ENCODE results near the gene TMED4. TPM values are rescaled to one million over a fixed set of nuclear protein-coding genes. Genes with fewer than 3 reads are reported as not detected.

Gene TMED4
- total and polyA plus RNA-seq, 5 experiments from 2014 or later: 61.4 to 110 (median 80.4) TPM

DNA sequence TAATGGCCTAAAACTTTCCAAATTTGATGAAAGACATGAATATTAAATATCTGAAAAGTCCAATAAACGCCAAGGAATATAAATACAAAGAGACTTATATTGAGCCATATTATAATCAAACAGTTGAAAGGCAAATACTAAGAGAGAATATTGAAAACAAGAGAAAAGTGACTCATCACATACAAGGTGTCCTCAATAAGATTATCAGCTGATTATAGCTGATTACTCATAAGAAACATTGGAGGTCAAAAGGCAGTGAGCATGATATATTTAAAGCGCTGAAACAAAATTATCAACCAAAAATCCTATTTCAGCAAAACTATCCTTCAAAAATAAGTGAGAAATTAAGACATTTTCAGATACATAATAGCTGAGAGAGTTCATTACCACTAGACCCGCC lies 33.1 kb downstream of the TMED4 start:
- no peak overlapping the region for H3K4me3 Mint-ChIP-seq
- DNase-seq: no peak
- H3K27ac Mint-ChIP-seq: no peak overlapping the region
- H3K9me3 Mint-ChIP-seq: no peaks in the 10 kb centered on the region
- peaks cover 0 to 3% (median 0%) of the 10 kb centered on the region in 5 donors for H3K27me3 Mint-ChIP-seq
- H3K36me3 Mint-ChIP-seq: no peaks in the 10 kb centered on the region
- POLR2A ChIA-PET: no interaction called here
- no peak for ATAC-seq
- peaks cover 0 to 3% (median under 1%) of the 10 kb centered on the region in 4 donors for H3K4me1 Mint-ChIP-seq

- H3K27ac Mint-ChIP-seq: no peak overlapping the region
- peaks cover 0 to 3% (median under 1%) of the 10 kb centered on the region in 4 donors for H3K4me1 Mint-ChIP-seq
- POLR2A ChIA-PET: no interaction called here
- no peaks in the 10 kb centered on the region for H3K36me3 Mint-ChIP-seq
- H3K9me3 Mint-ChIP-seq: no peaks in the 10 kb centered on the region
- DNase-seq (no peak), ATAC-seq (no peak)
- peaks cover 0 to 3% (median 0%) of the 10 kb centered on the region in 5 donors for H3K27me3 Mint-ChIP-seq
- no peak overlapping the region for H3K4me3 Mint-ChIP-seq
Observed at GRCh38 chr7:44547536-44548231, 34.3 kb downstream of the TMED4 start.

GRCh38 chr7:44541876-44542610 lies 40.0 kb downstream of the TMED4 start:
- Mint-ChIP-seq H3K36me3 (no peaks in the 10 kb centered on the region), H3K27me3 (peaks cover 0 to 3% (median 0%) of the 10 kb centered on the region in 5 donors), H3K4me1 (peaks cover 0 to 2% (median 0%) of the 10 kb centered on the region in 4 donors), H3K9me3 (no peaks in the 10 kb centered on the region), H3K27ac (no peak overlapping the region), H3K4me3 (no peak overlapping the region)
- DNase-seq (no peak), ATAC-seq (no peak)
- POLR2A ChIA-PET: no interaction called here

GRCh38 chr7:44541028-44541869 lies 40.8 kb downstream of the TMED4 start, which contains the start of gene NPC1L1:
Gene NPC1L1 (minus strand): TSS chr7:44541330. CDS start chr7:44541259, 71 bp downstream.
- no peak within 1 kb of the TSS for H3K4me3 Mint-ChIP-seq
- H3K4me1 Mint-ChIP-seq: no peaks in the 10 kb centered on the region
- ATAC-seq (no peak), DNase-seq (no peak)
- no peaks in the 10 kb centered on the region for H3K36me3 Mint-ChIP-seq
- POLR2A ChIA-PET: no interaction called here
- peaks cover 0 to 3% (median 0%) of the 10 kb centered on the region in 5 donors for H3K27me3 Mint-ChIP-seq
- no peak within 1 kb of the TSS for H3K27ac Mint-ChIP-seq
- H3K9me3 Mint-ChIP-seq: no peaks in the 10 kb centered on the region

DNA sequence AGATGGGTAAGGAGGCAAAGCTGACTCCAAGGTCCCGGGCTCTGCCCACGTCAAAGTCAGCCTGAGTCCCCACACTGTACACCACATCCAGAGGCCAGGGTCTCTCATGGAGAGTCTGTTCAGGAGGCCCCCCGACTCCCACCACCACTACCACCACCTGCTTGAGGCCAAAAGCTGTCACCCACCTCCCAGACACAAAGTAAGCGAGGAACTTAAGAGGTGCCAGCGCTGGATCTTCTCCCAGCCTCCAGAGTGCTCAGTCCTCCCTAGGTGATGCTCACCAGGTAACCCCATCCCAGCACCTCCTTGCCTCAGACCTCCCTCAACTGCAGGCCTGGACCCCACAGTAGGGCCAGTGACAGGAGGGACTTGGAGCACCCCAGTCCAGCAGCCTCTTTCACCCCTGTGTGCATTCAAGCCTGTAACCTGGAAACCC lies 41.4 kb downstream of the TMED4 start:
- DNase-seq (no peak), ATAC-seq (no peak)
- H3K4me3 Mint-ChIP-seq: no peak overlapping the region
- no peaks in the 10 kb centered on the region for H3K4me1 Mint-ChIP-seq
- POLR2A ChIA-PET: no interaction called here
- H3K9me3 Mint-ChIP-seq: no peaks in the 10 kb centered on the region
- peaks cover 0 to 3% (median 0%) of the 10 kb centered on the region in 5 donors for H3K27me3 Mint-ChIP-seq
- no peaks in the 10 kb centered on the region for H3K36me3 Mint-ChIP-seq
- H3K27ac Mint-ChIP-seq: no peak overlapping the region

DNA sequence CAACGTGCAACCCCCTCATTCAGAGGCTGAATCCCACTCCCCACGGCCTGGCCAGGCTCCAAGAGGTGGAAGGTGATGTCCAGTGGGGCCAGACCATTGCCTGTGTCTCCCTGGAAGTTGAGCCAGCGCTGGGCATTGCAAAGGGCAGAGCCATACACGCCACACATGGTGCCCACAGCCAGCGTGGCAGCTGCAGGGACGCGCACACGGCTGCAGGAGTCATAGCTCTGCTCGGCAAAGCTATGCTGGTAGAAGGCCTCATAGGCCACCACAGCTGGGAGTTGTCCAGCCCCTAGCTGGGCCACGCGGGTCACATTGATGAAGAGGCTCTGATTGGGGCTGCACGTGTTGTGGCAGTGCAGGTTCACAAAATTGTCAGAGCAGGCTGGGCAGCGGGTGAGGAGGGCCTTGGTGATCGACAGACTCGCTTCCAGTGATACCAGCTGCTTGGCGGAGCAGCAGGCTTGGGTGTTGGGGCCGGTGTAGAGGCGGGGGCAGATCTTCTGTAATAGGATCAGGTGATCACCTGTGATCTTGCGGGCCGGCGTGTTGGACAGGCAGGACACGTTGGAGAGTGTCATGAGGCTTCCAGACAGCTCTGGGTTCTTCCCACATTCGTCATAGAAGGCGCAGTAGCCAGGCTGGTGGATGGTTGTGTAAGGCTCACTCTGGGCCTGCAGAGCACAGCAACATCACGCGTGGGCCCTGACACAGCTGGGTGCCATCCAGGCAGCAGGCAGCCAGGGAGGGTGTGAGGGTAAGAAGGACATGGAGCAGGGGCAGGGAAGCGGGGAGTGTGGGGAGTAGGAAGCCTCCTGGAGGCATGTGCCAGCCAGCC lies 42.1 kb downstream of the TMED4 start:
- Mint-ChIP-seq H3K27ac (peak overlapping the region in 1 of 10 donors; percentile 81), H3K4me1 (no peaks in the 10 kb centered on the region)
- POLR2A ChIA-PET: no interaction called here

DNA sequence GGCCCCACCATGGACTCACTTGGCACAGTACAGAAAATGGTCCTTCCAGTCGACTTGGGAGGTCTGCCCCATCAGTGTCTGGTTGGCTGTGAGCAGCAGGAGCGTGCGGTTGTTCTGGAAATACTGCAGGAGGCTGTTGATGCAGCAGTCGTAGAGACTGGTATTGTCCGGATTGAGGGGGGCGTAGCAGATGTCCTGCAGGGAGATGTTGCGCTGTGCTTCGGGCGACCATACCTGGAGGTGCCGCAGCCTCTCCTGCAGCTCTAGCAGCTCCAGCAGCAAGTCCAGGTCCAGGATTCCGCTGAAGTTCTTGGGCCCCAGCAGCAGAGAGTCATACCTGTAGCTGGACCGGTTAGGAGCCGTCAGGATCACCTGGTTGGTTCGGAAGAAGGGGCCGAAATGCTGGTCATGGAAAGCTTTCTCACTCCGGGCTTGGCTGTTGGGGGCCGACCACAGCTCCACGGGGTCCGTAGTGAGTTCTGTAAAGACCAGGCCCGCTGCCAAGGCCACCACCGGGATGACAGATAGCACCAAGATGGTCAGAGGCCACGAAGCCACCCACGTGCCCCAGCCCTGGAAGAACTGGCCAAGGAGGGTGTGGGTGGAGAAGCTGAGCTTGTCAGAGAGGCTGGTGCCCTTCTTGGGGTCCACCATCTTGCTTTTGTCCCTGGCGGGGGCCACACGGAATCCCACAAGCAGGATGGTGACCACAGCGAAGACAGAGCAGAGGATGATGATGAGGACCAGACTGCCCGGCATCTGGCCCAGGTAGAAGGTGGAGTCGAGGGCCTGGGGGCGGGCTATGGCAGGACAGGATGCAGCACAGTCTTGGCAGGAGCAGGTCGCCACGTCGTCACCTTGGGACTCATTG lies 43.0 kb downstream of the TMED4 start:
- no peak for DNase-seq
- H3K9me3 Mint-ChIP-seq: no peaks in the 10 kb centered on the region
- H3K36me3 Mint-ChIP-seq: no peaks in the 10 kb centered on the region
- no peak for ATAC-seq
- H3K27ac Mint-ChIP-seq: no peak overlapping the region
- H3K4me1 Mint-ChIP-seq: peaks cover 0 to 2% (median 0%) of the 10 kb centered on the region in 4 donors
- H3K27me3 Mint-ChIP-seq: no peaks in the 10 kb centered on the region
- POLR2A ChIA-PET: interaction anchor here (0.7 kb wide), 1 partner anchor 187 kb away, joined by 3 read pairs; no protein-coding TSS in a partner anchor
- no peak overlapping the region for H3K4me3 Mint-ChIP-seq

More for the DNA sequence above, 42.1 kb downstream of the TMED4 start:
- DNase-seq (no peak), ATAC-seq (no peak)
- Mint-ChIP-seq H3K27me3 (peaks cover 0 to 2% (median 0%) of the 10 kb centered on the region in 5 donors), H3K36me3 (no peaks in the 10 kb centered on the region), H3K4me3 (no peak overlapping the region), H3K9me3 (no peaks in the 10 kb centered on the region)

DNA sequence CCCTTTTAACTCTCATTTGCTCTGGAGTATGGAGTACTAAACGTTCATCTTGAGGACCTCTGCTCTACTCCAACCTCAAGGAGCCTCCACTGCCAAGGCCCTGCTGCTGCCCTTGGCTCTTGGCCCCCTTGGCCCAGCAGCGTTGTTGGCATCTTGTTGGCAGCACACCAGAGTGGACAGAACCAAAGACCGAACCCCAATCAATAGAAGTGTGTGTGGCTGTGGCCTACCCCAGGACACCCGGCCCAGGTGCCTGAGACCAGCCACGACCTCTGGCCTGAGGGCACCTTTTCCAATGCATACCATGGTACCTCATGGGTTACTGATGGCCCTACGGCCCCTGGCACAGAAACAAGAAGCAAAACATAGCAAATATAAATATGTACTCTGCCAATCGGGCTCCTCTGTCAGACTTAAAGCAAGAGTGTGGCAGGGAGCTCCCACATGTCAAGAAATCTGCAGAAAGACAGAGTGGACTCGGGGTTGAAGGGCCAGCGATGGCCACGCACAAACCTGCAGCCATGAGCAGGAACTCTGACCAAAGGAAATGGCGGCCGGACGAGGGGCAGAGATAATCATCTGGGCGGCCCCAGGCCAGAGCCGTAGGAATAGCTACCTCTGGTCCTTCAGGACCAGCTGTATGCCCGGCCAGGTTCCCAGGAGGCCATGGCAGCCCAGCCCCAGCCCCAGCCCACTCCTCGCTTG lies 43.8 kb downstream of the TMED4 start:
- no peak for ATAC-seq
- H3K27me3 Mint-ChIP-seq: no peaks in the 10 kb centered on the region
- no peak overlapping the region for H3K4me3 Mint-ChIP-seq
- no peak for DNase-seq
- H3K9me3 Mint-ChIP-seq: no peaks in the 10 kb centered on the region
- H3K4me1 Mint-ChIP-seq: peaks cover 0 to 3% (median 0%) of the 10 kb centered on the region in 4 donors
- H3K27ac Mint-ChIP-seq: peak overlapping the region in 3 of 10 donors; percentile 4 to 47 (median 25)
- H3K36me3 Mint-ChIP-seq: no peaks in the 10 kb centered on the region
- POLR2A ChIA-PET: no interaction called here

GRCh38 chr7:44537442-44537841 lies 44.6 kb downstream of the TMED4 start:
- Mint-ChIP-seq H3K27ac (no peak overlapping the region), H3K4me3 (no peak overlapping the region)

GRCh38 chr7:44536090-44536489 lies 45.9 kb downstream of the TMED4 start:
- POLR2A ChIA-PET: interaction anchor here (0.5 to 0.6 kb wide), 2 partner anchors 9 to 467 kb away, joined by 3 to 5 read pairs; no protein-coding TSS in a partner anchor
- no peaks in the 10 kb centered on the region for H3K27me3 Mint-ChIP-seq
- peaks cover 0 to 3% (median 1%) of the 10 kb centered on the region in 4 donors for H3K4me1 Mint-ChIP-seq
- H3K4me3 Mint-ChIP-seq: no peak overlapping the region
- H3K9me3 Mint-ChIP-seq: no peaks in the 10 kb centered on the region
- no peaks in the 10 kb centered on the region for H3K36me3 Mint-ChIP-seq
- no peak for DNase-seq
- ATAC-seq: no peak
- peak overlapping the region in 1 of 10 donors; percentile 43 for H3K27ac Mint-ChIP-seq

More at GRCh38 chr7:44537442-44537841, 44.6 kb downstream of the TMED4 start:
- Mint-ChIP-seq H3K4me1 (peaks cover 0 to 3% (median 0%) of the 10 kb centered on the region in 4 donors), H3K9me3 (no peaks in the 10 kb centered on the region), H3K27me3 (no peaks in the 10 kb centered on the region), H3K36me3 (no peaks in the 10 kb centered on the region)
- ATAC-seq (no peak), DNase-seq (no peak)
- POLR2A ChIA-PET: no interaction called here

All from naive thymus-derived CD8-positive, alpha-beta T cell (primary cell).